K562 (cell line): ENCODE results near the gene FARSA. TPM values are rescaled to one million over a fixed set of nuclear protein-coding genes. Genes with fewer than 3 reads are reported as not detected.

Experiments
- CEBPZ ChIP-seq: fragments of 150-350 bp; IDR thresholded peaks from 2 replicates; pipeline ENCODE4 v1.6.1; 2014; ENCODE audit warnings: low read depth, mild to moderate bottlenecking, low read length, borderline replicate concordance
- CXXC5 ChIP-seq: fragments of 250-450 bp; sonication (Bioruptor Pico); IDR thresholded peaks from 2 replicates; pipeline ENCODE4 v1.8.0; 2022; ENCODE audit warnings: inconsistent platforms, mild to moderate bottlenecking, moderate library complexity
- HNRNPK ChIP-seq: fragments of 200-400 bp; formaldehyde crosslinking; IDR thresholded peaks from one replicate; pipeline ENCODE4 v1.6.1; 2018; ENCODE audit warnings: mild to moderate bottlenecking, low read depth, low read length; ENCODE audit not compliant: poor library complexity, severe bottlenecking
- KAT7 ChIP-seq: sonication (generic); formaldehyde crosslinking; IDR thresholded peaks from 2 replicates; pipeline ENCODE4 v1.8.0; 2022; ENCODE audit warnings: missing genetic modification reagents, mild to moderate bottlenecking, borderline replicate concordance
- MYNN ChIP-seq, 2 experiments: sonication (generic); formaldehyde crosslinking in 1 of 2; IDR thresholded peaks; 2 replicates each; pipeline versions ENCODE4 v1.5.0 to v1.6.1; 2016 to 2020; ENCODE audit warnings: antibody characterized with exemption in 1 of 2, missing genetic modification reagents in 1 of 2
- NR1H2 ChIP-seq: sonication (generic); formaldehyde crosslinking; IDR thresholded peaks from 2 replicates; pipeline ENCODE4 v1.4.0; 2020; ENCODE audit warnings: mild to moderate bottlenecking, missing genetic modification reagents
- NR3C1 ChIP-seq: sonication (generic); formaldehyde crosslinking; IDR thresholded peaks from 2 replicates; pipeline ENCODE4 v1.8.1; 2022; ENCODE audit warnings: missing genetic modification reagents
- NRF1 ChIP-seq, 2 experiments: fragments of 450-650 bp; IDR thresholded peaks in 1 of 2; conservative IDR thresholded peaks in 1 of 2; 2 replicates each; pipeline ENCODE4 v1.6.1; 2014; ENCODE audit warnings: mild to moderate bottlenecking in 2 of 2
- SRSF7 ChIP-seq: fragments of 200-400 bp; formaldehyde crosslinking; optimal IDR thresholded peaks from 2 replicates; pipeline ENCODE3; 2017; ENCODE audit warnings: mild to moderate bottlenecking, low read depth, low read length
- SRSF9 ChIP-seq: fragments of 200-400 bp; formaldehyde crosslinking; IDR thresholded peaks from 2 replicates; pipeline ENCODE4 v1.6.1; 2017; ENCODE audit warnings: low read depth, low read length, borderline replicate concordance
- ZFX ChIP-seq: sonication (generic); formaldehyde crosslinking; IDR thresholded peaks from 2 replicates; pipeline ENCODE4 v1.8.0; 2022; ENCODE audit warnings: mild to moderate bottlenecking, missing genetic modification reagents, moderate library complexity
- ZNF449 ChIP-seq: fragments of 250-450 bp; sonication (Bioruptor Pico); IDR thresholded peaks from 2 replicates; pipeline ENCODE4 v1.8.0; 2022; ENCODE audit warnings: moderate library complexity, mild to moderate bottlenecking, inconsistent platforms
- ZNF668 ChIP-seq: fragments of 250-450 bp; sonication (Bioruptor Pico); IDR thresholded peaks from 2 replicates; pipeline ENCODE4 v1.8.0; 2022; ENCODE audit warnings: mild to moderate bottlenecking, inconsistent platforms
- polyA plus RNA-seq, 8 experiments: library from polyadenylated mRNA; depleted of rRNA in 4 of 8; stranded (reverse) in 5 of 8; unstranded in 3 of 8; fragments of >200 nt; fragmentation: Nextera tagmentation in 2 of 8; fragmentation: Illumina TruSeq in 1 of 8; extraction: Ambion mirVana in 2 of 8; extraction: Trizol in 1 of 8; gene quantifications; 2 replicates each; pipeline versions ENCODE4 v1.2.1 to v1.2.3, GENCODE V29; 2011 to 2014; ENCODE audit warnings: inconsistent platforms in 1 of 8, missing spikeins in 1 of 8
- total RNA-seq, 7 experiments: library from RNA; depleted of rRNA in 6 of 7; stranded (reverse); fragments of >200 nt in 6 of 7; fragmentation: Illumina TruSeq in 2 of 7; extraction: Trizol in 2 of 7; gene quantifications; 2 replicates each; pipeline versions ENCODE4 v1.2.1 to v1.2.3, GENCODE V29; 2011 to 2021; ENCODE audit warnings: low replicate concordance in 1 of 7
- TF ChIP-seq, protein P1 (sequence below): sonication (generic); formaldehyde crosslinking; IDR thresholded peaks from 2 replicates; pipeline ENCODE4 v1.8.0; 2022; ENCODE audit warnings: mild to moderate bottlenecking, missing genetic modification reagents
- TF ChIP-seq, protein P2 (sequence below): sonication (generic); formaldehyde crosslinking; IDR thresholded peaks from 2 replicates; pipeline ENCODE4 v1.8.0; 2022; ENCODE audit warnings: mild to moderate bottlenecking, low read depth, missing genetic modification reagents

Gene FARSA
- total and polyA plus RNA-seq, 9 of the 15 experiments (the other 6 are each of a cell fraction or from before 2014, with no cell fraction given): 25.2 to 237 (median 89.6) TPM

DNA sequence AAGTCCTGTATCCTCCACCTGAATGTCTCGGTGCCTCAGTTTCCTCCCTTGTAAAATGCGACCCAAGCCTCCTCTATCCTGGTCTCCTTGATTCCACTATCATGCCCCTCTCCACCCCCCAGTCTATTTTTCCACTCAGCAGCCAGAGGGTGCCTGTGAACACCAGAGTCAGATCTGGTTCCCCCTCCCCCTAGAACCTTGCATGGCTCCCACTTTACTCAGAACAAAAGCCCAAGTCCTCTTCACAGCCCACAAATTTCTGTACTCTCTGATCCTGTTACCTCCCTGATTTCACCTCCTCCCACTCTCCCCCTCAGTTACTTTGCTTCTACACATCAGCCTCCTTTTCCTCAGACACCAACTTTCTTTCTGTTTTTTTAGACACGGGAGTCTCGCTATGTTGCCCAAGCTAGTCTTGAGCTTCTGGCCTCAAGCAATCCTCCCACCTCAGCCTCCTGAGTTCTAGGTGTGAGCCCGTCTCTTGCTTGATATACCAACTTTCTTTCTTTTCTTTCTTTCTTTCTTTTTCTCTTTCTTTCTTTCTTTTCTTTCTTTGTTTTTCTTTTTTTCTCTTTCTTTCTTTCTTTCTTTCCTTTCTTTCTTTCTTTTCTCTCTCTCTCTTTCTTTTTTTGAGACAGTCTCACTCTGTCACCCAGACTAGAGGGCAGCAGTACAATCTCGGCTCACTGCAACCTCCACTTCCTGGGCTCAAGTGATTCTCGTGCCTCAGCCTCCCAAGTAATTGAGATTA lies 36.7 kb upstream of the FARSA start (continued):
- no peak for TF ChIP-seq CEBPZ
- no peak for TF ChIP-seq KAT7 (CRISPR knock-in tag)
- no peak for TF ChIP-seq ZFX (CRISPR knock-in tag)
- no peak for TF ChIP-seq NRF1 (conservative IDR thresholded peaks at IDR 0.05 in 1 of 2, IDR thresholded peaks at IDR 0.05 in 1 of 2)
- TF ChIP-seq MYNN (IDR thresholded peaks at IDR 0.05): no peak
- no peak for TF ChIP-seq MYNN (CRISPR knock-in tag; IDR thresholded peaks at IDR 0.05)
- TF ChIP-seq NR3C1 (CRISPR knock-in tag): no peak
- TF ChIP-seq, protein P1, sequence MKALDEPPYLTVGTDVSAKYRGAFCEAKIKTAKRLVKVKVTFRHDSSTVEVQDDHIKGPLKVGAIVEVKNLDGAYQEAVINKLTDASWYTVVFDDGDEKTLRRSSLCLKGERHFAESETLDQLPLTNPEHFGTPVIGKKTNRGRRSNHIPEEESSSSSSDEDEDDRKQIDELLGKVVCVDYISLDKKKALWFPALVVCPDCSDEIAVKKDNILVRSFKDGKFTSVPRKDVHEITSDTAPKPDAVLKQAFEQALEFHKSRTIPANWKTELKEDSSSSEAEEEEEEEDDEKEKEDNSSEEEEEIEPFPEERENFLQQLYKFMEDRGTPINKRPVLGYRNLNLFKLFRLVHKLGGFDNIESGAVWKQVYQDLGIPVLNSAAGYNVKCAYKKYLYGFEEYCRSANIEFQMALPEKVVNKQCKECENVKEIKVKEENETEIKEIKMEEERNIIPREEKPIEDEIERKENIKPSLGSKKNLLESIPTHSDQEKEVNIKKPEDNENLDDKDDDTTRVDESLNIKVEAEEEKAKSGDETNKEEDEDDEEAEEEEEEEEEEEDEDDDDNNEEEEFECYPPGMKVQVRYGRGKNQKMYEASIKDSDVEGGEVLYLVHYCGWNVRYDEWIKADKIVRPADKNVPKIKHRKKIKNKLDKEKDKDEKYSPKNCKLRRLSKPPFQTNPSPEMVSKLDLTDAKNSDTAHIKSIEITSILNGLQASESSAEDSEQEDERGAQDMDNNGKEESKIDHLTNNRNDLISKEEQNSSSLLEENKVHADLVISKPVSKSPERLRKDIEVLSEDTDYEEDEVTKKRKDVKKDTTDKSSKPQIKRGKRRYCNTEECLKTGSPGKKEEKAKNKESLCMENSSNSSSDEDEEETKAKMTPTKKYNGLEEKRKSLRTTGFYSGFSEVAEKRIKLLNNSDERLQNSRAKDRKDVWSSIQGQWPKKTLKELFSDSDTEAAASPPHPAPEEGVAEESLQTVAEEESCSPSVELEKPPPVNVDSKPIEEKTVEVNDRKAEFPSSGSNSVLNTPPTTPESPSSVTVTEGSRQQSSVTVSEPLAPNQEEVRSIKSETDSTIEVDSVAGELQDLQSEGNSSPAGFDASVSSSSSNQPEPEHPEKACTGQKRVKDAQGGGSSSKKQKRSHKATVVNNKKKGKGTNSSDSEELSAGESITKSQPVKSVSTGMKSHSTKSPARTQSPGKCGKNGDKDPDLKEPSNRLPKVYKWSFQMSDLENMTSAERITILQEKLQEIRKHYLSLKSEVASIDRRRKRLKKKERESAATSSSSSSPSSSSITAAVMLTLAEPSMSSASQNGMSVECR: no peak
- no peak for TF ChIP-seq ZNF668 (CRISPR knock-in tag)
- no peak for TF ChIP-seq SRSF7
- no peak for TF ChIP-seq ZNF449 (CRISPR knock-in tag)
- TF ChIP-seq HNRNPK: no peak
- TF ChIP-seq SRSF9: no peak
- TF ChIP-seq, protein P2, sequence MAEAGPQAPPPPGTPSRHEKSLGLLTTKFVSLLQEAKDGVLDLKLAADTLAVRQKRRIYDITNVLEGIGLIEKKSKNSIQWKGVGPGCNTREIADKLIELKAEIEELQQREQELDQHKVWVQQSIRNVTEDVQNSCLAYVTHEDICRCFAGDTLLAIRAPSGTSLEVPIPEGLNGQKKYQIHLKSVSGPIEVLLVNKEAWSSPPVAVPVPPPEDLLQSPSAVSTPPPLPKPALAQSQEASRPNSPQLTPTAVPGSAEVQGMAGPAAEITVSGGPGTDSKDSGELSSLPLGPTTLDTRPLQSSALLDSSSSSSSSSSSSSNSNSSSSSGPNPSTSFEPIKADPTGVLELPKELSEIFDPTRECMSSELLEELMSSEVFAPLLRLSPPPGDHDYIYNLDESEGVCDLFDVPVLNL: no peak
- no peak for TF ChIP-seq CXXC5 (CRISPR knock-in tag)
- no peak for TF ChIP-seq NR1H2 (CRISPR knock-in tag)
